Adrenal gland (tissue), 5 donors: ENCODE results near the gene RSRC1.

Experiments
- POLR2A ChIP-seq, 2 donors: fragments of 450-650 bp; IDR thresholded peaks; one replicate each; pipeline ENCODE4 v1.6.1; 2017; ENCODE audit warnings: antibody characterized with exemption in 2 of 2, mild to moderate bottlenecking in 2 of 2, moderate library complexity in 1 of 2
- TF ChIP-seq, protein P1 (sequence below), 6 experiments: fragments of 450-650 bp in 4 of 6; fragments of 200-600 bp in 2 of 6; sonication (generic) in 1 of 6; IDR thresholded peaks; 1 replicate in 5 of 6; 2 replicates in 1 of 6; pipeline versions ENCODE4 v1.5.1 to v1.8.0; 2016 to 2021; ENCODE audit warnings: antibody characterized with exemption in 6 of 6, mild to moderate bottlenecking in 2 of 6, moderate library complexity in 1 of 6
- donor health status: DM: no; HTN: no; CAD: no.

DNA sequence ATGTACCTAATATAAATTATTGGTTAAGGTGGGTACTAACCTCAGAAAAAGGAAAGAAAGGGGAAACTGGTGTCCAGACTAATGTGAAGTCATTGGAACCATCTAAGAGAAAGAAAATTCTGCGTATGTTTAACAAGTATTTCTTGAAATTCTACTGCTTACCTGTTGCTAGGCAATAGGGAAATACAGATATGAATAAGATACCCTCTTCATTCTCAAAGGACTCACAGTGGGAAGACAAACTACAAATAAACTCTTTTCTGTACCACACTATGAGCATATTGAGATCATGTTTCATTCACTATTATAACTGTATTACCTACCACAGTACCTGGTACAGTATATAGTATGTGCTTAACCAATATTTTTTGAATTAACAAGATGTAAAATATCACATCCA, 320.6 kb downstream of the RSRC1 start:
- TF ChIP-seq, protein P1, sequence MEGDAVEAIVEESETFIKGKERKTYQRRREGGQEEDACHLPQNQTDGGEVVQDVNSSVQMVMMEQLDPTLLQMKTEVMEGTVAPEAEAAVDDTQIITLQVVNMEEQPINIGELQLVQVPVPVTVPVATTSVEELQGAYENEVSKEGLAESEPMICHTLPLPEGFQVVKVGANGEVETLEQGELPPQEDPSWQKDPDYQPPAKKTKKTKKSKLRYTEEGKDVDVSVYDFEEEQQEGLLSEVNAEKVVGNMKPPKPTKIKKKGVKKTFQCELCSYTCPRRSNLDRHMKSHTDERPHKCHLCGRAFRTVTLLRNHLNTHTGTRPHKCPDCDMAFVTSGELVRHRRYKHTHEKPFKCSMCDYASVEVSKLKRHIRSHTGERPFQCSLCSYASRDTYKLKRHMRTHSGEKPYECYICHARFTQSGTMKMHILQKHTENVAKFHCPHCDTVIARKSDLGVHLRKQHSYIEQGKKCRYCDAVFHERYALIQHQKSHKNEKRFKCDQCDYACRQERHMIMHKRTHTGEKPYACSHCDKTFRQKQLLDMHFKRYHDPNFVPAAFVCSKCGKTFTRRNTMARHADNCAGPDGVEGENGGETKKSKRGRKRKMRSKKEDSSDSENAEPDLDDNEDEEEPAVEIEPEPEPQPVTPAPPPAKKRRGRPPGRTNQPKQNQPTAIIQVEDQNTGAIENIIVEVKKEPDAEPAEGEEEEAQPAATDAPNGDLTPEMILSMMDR (IDR thresholded peaks at IDR 0.05) = no peak
- TF ChIP-seq POLR2A (IDR thresholded peaks at IDR 0.05) = no peak
